Parathyroid adenoma (tissue), 2 donors: ENCODE measurements around the gene CRACR2A.

ENCODE experiments used
- H2AFZ ChIP-seq: fragments of 300-600 bp; sonication (generic); one replicate; pipeline ENCODE4 v1.7.0; 2017; ENCODE audit warnings: antibody characterized with exemption, mild to moderate bottlenecking
- H3K27ac ChIP-seq: fragments of 300-600 bp; sonication (generic); one replicate; pipeline ENCODE4 v1.7.0; 2017
- H3K27me3 ChIP-seq: fragments of 300-600 bp; sonication (generic); one replicate; pipeline ENCODE4 v1.7.0; 2017; ENCODE audit warnings: low read length; ENCODE audit not compliant: control insufficient read depth, insufficient read depth
- H3K36me3 ChIP-seq: fragments of 300-600 bp; sonication (generic); one replicate; pipeline ENCODE4 v1.7.0; 2017; ENCODE audit warnings: low read length; ENCODE audit not compliant: control insufficient read depth, insufficient read depth
- H3K4me1 ChIP-seq: fragments of 300-600 bp; sonication (generic); one replicate; pipeline ENCODE4 v1.7.0; 2017; ENCODE audit warnings: control low read depth
- H3K4me2 ChIP-seq: fragments of 300-600 bp; sonication (generic); one replicate; pipeline ENCODE4 v1.7.0; 2017; ENCODE audit warnings: low read length
- H3K4me3 ChIP-seq: fragments of 300-600 bp; sonication (generic); one replicate; pipeline ENCODE4 v1.7.0; 2017; ENCODE audit warnings: low read depth, low read length
- H3K79me2 ChIP-seq: fragments of 300-600 bp; sonication (generic); one replicate; pipeline ENCODE4 v1.7.0; 2017; ENCODE audit warnings: control low read depth
- H3K9ac ChIP-seq: fragments of 300-600 bp; sonication (generic); one replicate; pipeline ENCODE4 v1.7.0; 2017; ENCODE audit warnings: mild to moderate bottlenecking
- H3K9me3 ChIP-seq: fragments of 300-600 bp; sonication (generic); one replicate; pipeline ENCODE4 v1.7.0; 2017; ENCODE audit warnings: low read length; ENCODE audit not compliant: control insufficient read depth
- TF ChIP-seq, protein P1 (sequence below): fragments of 300-600 bp; sonication (generic); IDR thresholded peaks from one replicate; pipeline ENCODE4 v1.7.0; 2017; ENCODE audit warnings: antibody characterized with exemption, mild to moderate bottlenecking
- donor health status: primary hyperparathyroidism.

Gene CRACR2A

DNA sequence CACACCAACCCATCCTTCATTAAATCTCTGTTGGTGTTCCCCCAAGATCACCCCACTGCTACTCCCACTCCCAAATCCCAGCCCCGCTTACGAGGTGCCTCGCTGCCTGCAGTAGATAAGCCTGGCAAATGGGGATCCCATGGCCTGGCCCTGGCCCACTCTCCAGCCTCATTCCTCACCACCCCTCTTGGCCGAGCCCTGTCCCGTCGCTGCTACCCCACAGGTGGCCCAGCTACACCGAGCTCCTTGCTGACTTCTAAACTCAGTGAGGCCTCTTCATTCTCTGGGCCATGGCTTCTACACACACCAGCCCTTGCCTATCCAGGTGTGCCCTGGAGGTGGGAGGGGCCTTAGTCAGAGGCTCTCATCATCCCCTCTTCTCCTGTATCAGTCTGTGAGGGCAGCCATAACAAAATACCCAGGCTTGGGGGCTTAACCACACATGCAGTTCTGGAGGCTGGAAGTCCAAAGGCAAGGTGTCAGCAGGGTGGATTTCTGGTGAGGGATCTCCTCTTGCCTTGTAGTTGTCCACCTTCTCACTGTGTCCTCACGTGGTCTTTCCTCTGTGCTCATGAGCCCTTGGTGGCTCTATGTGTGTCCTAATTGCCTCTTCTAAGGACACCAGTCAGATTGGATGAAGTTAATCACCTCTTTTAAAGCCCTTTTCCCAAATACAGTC is 169.1 kb downstream of the CRACR2A start:
- TF ChIP-seq, protein P1, sequence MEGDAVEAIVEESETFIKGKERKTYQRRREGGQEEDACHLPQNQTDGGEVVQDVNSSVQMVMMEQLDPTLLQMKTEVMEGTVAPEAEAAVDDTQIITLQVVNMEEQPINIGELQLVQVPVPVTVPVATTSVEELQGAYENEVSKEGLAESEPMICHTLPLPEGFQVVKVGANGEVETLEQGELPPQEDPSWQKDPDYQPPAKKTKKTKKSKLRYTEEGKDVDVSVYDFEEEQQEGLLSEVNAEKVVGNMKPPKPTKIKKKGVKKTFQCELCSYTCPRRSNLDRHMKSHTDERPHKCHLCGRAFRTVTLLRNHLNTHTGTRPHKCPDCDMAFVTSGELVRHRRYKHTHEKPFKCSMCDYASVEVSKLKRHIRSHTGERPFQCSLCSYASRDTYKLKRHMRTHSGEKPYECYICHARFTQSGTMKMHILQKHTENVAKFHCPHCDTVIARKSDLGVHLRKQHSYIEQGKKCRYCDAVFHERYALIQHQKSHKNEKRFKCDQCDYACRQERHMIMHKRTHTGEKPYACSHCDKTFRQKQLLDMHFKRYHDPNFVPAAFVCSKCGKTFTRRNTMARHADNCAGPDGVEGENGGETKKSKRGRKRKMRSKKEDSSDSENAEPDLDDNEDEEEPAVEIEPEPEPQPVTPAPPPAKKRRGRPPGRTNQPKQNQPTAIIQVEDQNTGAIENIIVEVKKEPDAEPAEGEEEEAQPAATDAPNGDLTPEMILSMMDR, result no peak

DNA sequence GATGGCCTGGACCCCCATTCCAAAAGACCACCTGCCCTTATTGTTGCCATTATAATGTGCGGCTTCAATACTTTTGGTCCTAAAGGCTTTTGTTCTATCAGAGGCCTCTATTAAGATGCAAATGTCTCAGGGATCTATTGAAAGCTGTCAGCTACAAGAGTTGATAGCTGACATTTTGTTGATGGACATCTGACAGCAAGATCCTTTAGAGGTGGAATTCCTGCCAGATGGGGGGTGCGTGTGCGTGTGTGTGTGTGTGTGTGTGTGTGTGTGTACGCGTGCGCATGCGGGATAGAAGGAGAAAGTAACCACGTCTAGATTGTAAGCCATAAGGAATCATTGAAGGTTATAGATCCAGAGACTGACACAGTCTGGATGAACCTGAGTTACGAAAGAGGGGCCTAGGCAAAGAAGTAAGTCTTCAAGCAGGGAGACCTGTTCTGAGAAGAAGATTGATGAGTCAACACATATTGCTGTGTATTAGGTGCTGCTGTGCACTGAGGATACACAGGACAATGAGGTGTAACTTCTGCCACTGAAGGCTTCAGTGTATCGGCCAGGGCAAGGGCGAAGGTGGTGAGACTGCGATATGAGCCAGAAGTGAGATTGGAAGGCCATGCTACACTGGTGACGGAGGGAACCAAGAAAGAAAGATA is 172.7 kb downstream of the CRACR2A start:
- H3K27ac ChIP-seq, result no peak overlapping the region
- no peak overlapping the region for H3K4me3 ChIP-seq
- no peak overlapping the region for H3K4me2 ChIP-seq
- TF ChIP-seq, protein P1, result no peak
- H3K4me1 ChIP-seq, result no peaks in the 10 kb centered on the region
- no peaks in the 10 kb centered on the region for H3K27me3 ChIP-seq
- H3K9me3 ChIP-seq, result no peaks in the 10 kb centered on the region
- no peak overlapping the region for H3K9ac ChIP-seq
- no peaks in the 10 kb centered on the region for H3K79me2 ChIP-seq
- H2AFZ ChIP-seq, result no peak overlapping the region
- H3K36me3 ChIP-seq, result no peaks in the 10 kb centered on the region

More for the DNA sequence above, 169.1 kb downstream of the CRACR2A start:
- Histone ChIP-seq H3K4me2 (no peak overlapping the region), H3K79me2 (no peaks in the 10 kb centered on the region), H3K27me3 (no peaks in the 10 kb centered on the region), H3K4me1 (no peaks in the 10 kb centered on the region), H3K4me3 (no peak overlapping the region), H3K27ac (no peak overlapping the region), H2AFZ (no peak overlapping the region), H3K9me3 (no peaks in the 10 kb centered on the region), H3K9ac (no peak overlapping the region), H3K36me3 (no peaks in the 10 kb centered on the region)

DNA sequence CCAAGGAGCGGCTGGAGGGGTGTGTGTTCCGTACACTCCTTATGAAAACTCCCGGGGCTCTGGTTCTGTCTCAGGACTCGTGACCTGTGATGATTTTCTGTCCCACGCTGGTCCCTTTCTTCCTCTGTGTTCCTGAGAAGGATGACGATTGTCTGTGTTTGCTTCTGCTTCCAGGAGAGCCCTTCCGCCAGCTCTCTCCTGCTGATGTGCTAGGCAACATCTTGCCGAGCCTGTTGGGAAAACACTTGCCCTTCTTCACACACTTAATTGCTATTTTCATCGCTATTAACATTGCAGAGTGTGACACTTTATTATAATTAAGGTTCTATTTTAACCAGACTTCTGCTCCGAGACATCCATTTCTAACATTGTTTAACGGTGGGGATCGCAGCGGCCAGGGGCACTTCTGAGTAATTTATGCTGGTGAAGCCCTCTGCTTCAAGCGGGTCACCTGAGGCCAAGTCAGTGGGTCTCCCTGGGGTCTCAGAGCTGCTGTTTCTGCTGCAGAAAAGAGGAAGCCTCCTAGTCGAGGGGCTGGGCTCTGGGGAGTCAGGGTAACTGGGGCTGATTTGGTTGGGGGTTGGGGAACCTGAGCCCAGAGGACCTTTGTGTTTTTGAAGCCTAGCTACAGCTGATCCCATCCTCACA is 173.3 kb downstream of the CRACR2A start:
- TF ChIP-seq, protein P1, result no peak

DNA sequence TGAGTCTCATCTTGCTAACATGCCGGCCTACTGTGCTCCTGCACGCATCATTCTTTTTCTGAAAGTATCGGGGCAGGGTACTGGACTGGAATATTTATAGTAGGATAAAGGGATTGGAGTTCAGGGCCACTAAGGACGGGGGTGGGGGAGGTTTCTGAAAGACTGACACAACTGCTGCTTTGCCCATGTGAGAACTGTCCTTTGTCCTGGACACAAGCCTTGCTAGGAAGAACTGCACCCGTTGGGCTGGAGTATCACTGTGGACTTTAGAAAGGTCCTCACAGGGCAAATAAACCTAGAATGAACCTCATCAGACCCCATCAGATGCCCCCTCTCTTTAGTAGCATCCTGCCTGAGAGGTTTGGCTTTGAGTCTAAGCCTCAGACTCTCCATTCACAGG is 174.4 kb downstream of the CRACR2A start:
- H3K4me2 ChIP-seq, result no peak overlapping the region
- H3K27ac ChIP-seq, result no peak overlapping the region
- H3K27me3 ChIP-seq, result no peaks in the 10 kb centered on the region
- no peak overlapping the region for H3K4me3 ChIP-seq
- TF ChIP-seq, protein P1, result no peak
- H3K4me1 ChIP-seq, result no peaks in the 10 kb centered on the region
- no peaks in the 10 kb centered on the region for H3K9me3 ChIP-seq
- no peaks in the 10 kb centered on the region for H3K79me2 ChIP-seq
- no peak overlapping the region for H3K9ac ChIP-seq
- no peak overlapping the region for H2AFZ ChIP-seq
- H3K36me3 ChIP-seq, result no peaks in the 10 kb centered on the region

More for the DNA sequence above, 173.3 kb downstream of the CRACR2A start:
- no peaks in the 10 kb centered on the region for H3K36me3 ChIP-seq
- no peak overlapping the region for H3K9ac ChIP-seq
- H2AFZ ChIP-seq, result no peak overlapping the region
- no peak overlapping the region for H3K4me3 ChIP-seq
- no peaks in the 10 kb centered on the region for H3K4me1 ChIP-seq
- no peak overlapping the region for H3K27ac ChIP-seq
- H3K4me2 ChIP-seq, result no peak overlapping the region
- H3K79me2 ChIP-seq, result no peaks in the 10 kb centered on the region
- no peaks in the 10 kb centered on the region for H3K27me3 ChIP-seq
- no peaks in the 10 kb centered on the region for H3K9me3 ChIP-seq
